NCI-H1092 treated with DMSO at 0.1 percent for 48 hours (cell line): ENCODE results near the gene MACC1.
"Not testable (repeated sequence)": the region's sequence is repeated elsewhere in the genome, so short reads cannot be mapped to it uniquely, and the experiment has no call there.

Experiments used
- DNase-seq: peaks from one replicate; lab custom pipeline; 2025; lab: John Stamatoyannopoulos, UW

MACC1 gene

DNA sequence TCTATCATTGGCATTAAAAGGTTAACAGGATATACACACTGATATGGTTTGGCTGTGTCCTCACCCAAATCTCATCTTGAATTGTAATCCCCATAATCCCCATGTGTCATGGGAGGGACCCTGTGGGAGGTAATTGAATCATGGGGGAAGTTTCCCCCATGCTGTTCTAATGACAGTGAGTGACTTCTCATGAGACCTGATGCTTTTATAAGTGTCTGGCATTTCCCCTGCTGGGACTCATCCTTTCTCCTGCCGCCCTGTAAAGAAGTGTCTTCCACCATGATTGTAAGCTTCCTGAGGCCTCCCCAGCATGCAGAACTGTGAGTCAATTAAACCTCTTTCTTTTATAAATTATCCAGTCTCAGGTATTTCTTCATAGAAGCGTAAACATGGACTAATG lies 9.4 kb downstream of the MACC1 start:
- DNase-seq: not testable (repeated sequence)

DNA sequence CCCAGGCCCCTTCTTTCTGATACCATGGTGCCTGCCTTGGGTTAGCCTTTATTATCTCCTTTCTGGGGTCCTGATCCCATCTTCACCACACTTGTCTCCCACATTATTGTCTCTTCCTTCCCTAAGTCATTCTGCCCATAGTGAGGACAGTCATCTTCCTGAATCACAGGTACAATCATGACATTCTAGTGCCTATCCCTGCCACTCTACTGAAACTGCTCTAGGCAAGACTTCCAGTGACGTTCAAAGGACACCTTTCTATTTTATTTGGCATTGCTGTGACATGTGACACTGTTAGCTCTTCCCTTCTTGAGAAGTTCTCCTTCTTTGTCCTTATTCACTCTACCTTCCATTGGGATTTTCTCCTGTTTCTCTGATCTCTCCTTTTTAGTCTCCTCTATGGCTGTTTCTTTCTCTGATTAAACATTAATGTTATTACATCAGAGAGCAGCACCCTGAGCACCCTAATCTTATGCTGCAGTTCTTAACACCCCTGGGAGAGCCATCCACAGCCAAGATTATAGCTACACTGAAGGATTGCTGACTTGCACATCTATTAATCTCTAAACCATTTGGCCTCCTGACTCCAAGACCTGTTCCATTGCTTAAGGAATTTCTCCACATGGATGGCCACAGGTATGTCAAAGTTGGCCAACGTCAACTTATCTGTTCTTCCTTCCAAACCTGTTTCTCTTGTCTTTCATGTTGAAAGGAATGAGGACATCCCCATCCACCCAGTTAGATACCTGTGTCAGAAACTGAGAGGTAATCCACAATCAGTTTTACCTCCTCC lies 10.9 kb downstream of the MACC1 start:
- no peak for DNase-seq

DNA sequence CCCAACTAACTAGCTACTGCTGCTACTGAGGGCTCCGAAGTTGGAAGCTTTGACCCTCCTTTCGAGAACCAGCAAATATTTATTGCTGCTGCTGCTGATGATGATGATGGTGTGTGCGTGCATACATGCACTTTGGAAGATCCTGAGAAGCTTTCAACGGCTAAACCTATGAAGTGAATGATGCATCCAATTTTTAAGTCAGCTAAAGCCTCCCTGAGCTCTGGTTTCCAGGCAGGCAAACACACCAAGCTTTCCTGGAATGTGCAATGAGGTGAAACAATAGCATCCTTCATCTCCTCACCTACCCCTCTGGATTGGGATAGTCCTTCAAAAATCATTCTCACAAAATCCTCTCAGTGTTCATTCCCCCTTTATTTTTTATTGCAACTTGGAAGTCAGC lies 13.9 kb downstream of the MACC1 start:
- DNase-seq: no peak

DNA sequence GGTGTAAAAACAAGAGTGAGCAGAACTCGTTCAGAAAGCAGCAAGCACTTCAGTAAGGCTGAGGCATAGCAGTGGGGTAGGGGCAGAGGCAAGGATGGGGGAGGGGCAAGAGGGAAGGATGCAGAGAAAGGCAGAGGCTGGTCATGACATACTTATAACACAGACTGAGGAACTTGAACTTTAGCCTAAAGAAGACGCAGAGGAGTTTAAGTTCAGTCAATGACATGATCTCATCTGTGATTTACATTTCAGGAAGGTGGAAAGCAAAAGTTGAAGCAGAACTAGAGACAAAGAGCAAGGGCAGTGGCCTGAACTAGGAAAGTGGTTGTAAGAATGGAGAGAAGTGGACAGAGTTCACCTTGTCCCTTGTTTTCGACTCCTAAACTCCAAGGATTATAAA lies 15.8 kb downstream of the MACC1 start:
- DNase-seq: no peak

DNA sequence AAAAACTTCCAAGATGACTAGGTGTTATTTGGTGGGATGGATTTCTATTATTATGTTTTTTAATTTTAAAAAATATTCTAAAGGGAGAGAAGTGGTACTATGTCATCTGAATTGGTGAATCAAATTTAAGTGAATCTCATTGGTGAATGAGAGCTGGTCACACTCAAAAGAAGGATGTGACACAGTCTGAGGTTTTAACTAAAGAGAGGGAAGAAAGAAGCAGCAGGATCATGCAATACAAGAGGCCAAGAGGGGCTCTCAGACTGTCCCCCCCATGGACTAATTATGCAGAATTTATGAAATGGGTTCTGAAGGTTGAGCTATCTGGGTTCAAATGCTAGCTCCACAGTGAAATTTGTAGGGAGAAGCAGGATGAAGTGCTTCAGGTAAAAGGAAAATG lies 16.2 kb downstream of the MACC1 start:
- DNase-seq: no peak

DNA sequence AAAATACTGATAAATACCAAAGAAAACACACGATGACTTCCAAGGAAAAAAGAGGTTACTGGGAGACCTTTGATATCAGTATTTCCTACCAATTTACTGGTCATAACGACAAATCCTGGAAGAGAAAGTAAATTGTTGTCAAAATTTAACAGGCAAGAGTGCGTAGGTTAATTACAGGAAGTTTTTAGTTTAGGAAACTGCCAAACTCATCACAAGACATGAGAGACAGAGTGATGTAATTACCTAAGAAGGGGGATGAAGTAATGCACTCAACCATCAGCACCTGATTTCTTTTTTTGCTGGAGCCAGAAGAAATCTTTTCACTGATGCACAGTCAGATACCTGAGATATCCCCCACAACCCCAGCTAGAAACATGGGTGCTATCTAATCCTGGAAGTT lies 16.8 kb downstream of the MACC1 start:
- DNase-seq: no peak

DNA sequence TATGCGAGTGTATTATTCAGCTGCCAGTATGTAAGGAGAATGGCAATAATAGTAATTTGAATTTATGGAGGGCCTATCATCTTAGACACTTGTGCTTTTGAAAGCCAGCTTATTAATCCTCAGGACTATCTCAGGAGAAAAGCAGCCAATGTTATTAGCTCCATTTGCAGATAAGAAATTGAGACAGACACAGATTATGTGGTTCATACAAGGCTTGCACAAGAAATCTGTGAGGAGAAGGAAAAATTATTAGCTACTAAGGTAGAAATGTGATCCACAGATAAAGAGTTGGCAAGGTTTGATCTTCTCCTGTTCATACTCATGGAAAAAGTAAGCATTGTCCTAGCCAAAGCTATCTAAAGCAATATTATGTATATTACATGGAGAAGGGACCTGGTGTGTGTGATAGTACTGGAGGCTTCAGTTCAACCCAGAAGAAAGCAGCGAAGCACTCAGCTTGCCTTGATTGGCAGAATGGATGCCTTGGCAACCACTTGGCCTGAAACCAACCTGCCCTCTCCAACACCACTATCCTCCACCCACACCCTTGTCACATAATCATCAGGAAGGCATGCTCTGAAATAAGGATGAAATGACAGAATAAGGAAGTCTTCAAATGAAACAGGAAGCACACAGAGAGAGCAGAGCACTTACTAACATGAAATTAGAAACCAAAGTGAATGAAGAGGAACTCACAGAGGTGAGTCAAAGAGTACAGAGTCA lies 18.0 kb downstream of the MACC1 start:
- DNase-seq: peak; percentile 82

DNA sequence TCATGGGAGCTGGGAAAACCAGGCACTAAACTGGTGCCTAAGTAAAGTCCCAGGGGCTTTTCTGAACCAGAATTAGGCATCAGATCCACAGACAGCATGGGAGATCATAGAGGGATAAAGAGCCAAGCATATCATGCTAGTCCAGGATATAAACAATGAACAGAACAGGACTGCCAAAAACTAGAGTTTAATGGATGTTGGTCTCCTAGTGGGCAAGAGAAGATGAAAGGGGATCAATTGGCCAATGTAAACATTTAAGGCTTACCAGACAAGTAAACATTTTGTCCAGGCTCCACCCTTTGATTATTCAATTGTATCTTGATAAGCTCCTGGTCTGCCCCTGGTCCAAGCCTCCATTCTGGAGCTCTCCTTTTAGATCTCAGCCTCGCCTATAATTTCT lies 18.9 kb downstream of the MACC1 start:
- peak; percentile 74 for DNase-seq

DNA sequence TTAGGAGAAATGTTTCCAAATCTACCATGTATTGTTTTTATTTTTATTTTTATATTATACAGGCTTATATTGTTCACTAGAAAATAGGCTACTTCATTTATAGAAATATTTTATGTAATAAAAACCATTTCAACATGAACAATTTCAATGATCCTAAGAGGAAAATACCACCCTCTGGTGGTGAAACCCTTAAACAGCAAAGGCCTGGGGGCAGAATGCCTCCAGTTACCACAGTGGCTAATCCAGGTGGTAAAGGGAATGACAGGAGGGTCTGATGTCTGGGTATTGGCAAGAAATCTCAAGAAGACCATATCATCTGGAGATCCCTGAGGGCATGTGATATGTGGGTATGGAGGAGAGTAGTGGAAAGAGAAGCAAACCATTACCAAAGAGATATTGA lies 19.3 kb downstream of the MACC1 start:
- peak; percentile 41 for DNase-seq

DNA sequence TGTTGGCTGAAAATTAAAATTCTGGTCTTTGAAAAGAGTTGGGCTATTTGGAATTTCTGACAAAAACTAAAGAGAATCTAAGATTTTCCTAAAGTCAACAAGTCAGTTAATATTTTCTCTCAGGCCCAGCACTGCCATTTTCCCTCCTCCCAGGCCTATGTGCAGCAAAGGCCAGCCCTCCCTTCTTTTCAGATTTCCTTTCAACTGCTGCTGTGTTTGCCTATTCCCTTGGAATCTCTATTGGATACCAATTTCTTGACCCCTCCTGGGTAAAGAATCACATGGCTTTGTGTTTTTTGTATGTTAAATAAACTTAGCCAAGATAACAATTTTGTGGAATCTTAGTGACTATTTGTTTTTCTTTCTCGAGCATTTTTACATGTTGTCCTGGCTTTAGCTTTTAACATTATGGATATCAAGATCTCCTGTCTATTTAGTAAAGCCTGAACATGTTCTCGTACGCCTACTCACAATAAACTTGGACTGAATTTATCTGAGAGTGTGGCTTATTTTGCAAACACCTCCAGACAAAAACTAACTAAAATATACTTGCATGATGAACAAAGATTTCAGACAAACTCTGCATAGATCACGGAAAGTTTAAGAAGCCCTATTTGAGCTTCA lies 19.9 kb downstream of the MACC1 start:
- no peak for DNase-seq

DNA sequence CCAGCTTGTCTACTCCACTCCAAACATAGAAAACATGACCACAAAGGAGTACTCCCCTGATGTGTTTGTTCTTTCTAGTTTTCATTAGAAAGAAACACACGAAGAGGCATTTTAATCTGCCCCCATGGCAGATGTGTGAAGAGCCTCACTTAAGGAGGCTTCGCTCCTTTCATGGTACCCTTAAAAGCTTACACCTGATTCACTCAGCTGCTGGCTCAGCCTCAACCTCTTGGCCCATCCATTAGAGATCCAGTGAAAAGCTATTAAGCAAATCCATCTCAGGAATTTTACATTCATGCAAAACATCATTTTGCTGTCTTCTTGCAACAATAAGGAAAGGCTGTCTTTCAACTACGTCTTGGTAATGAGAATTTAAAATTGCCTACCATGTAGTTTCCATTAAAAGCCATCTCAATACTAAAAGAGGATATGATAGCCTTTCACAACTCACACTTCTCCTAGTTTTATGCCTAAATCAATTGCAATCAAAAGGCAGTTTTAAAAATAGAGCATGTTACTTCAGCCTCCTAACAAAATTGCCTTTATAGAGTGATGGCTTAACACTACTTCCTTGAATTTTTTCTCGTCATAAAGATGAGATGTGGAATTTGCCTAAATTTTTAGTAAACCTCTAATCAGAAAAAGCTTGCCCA lies 22.7 kb downstream of the MACC1 start:
- peak; percentile 43 for DNase-seq

DNA sequence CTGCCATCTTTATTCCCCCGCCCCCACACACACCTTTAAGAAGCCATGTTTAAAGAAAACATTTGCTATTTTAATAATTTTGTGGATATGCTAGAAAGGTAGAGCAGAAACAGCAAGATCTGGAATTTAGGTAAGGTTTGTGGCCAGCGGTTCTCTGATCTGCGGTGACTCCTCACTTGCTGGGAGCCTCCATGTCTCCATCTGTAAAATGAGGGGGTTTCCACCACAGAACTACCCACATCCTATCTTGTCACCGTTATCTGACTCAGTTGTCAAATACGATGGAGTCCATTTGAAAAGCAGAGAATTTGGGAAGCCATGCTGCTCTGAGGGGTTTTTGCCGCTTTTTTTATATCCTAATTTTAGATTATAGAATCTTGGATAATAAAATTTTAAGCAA lies 23.3 kb downstream of the MACC1 start:
- DNase-seq: no peak

DNA sequence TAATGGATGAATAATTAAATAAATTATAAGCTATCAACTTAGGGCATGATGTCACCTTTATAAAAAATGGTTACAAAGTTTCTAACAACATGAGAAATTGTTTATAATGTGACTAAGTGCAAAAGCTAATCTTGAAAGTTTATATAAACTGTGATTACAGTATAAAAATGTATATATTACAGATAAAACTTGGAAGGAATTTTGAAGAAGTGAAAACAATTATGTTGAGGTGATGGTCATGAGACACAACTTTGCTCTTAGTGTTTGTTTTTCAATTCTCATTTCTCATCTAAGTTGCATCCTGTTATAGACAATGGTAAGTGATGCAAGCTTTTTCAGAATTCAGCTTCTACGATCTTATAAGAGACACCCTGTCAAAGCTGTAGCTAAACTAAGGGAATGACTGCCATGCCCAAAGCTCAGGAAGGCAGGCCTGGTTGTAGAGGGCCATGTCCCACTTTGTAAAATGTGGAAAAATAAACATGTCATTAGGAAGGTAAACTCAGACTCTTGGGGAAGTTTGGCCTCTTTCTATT lies 23.9 kb downstream of the MACC1 start:
- DNase-seq: no peak

DNA sequence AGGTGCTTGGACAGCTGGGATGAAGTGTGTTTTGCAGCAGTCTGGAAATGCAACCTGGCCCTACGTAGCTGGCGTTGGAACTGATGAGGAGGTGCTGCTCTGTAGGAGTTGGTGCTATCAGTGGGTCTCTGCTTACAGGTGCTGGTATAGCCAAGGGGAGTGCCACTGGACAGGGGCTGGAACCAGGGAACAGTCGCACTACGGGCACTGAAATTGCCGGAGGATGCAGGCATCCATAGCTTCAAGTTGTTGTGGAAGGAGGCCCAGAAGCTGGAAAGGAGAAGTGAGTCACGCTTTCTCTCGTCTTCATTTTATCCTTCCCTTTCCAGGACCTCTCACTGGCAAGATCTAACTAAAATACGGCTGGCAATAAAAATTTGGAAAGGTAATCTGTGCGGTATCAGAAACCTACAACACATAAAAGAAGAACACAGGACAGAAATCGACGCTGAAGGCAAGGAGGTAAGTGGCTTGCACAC lies 25.8 kb downstream of the MACC1 start:
- DNase-seq: no peak

DNA sequence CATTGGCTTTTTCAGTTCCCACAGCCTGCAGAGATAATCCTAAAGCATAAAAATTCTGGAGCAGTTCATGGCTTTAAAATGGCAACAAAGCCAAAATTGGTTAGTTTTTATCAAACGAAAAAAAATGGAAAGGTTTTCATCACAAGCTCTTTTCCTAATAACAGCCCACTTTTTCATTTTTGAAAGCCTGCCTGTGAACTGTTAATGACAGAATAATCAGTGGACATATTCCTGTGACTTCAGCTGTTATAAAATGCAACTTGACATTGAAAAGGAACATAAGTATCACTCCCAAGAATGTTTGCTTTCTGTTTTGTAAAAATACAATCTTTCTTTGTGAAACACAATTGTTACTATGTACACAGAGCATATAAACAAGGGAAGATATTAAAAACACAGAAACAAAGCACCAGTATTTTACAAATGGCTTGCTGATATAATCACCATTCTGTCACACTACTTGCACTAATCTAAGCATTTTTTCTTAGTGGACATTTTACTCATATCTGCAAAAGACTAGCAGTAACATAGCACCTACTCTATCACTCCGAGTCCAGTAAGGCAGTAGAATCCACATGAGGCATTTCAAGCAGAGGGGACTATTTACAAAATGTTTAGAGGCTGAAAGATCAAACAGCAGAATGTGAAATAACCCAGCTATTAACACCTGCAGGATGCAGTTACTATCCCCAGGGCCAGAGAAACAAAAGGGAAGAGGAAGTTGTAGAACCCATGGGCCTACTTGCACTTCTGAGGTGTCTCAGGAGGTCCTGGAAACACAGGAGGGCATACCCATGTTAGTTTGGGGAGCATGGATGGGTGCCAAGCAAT lies 26.4 kb downstream of the MACC1 start:
- DNase-seq: peak; percentile 54

DNA sequence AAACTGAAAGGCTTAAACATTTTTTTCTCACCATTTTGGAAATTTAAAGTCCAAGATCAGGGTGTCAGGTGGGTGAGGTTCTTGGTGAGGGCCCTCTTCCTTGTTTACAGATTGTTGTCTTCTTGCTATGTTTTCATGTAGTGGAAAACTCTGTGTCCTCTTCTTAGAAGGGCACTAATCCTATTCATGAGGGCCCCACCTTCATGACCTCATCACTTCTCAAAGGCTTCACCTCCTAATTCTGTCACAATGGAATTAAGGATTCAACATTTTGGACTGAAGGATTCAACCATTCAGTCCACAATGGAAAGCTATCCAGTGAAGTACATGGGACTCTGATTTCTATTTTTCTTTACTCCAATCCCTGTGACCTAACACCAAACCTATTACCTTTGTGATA lies 27.3 kb downstream of the MACC1 start:
- DNase-seq: no peak

DNA sequence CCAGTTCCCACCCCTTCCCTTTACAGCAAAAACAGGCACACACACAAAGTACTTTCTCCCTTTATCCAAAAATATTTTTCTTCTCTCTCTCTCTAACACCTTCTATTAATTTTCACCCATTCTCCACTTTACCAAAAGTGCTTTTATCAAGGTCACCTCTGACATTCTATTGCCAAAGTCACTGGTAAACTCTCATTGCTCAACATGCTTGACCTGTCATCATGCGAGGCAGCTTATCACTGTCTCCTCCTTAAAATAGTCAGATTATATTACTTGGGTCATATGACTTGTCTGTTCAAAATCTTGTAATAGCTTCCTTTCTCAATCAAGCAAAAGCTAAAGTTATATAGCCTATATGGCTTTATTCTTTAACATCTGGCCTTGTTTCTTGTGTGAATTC lies 28.6 kb downstream of the MACC1 start:
- no peak for DNase-seq

DNA sequence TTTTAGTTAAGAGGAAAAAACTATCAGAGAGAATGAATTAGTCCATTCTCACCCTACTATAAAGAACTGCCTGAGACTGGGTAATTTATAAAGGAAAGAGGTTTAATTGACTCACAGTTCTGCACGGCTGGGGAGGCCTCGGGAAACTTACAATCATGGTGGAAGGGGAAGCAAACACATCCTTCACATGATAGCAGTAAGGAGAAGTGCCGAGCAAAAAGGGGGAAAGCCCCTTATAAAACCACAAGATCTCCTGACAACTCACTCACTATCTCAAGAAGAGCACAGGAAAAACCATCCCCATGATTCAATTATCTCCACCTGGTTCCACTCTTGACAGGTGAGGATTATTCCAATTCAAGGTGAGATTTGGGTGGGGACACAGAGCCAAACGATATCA lies 29.3 kb downstream of the MACC1 start:
- not testable (repeated sequence) for DNase-seq

DNA sequence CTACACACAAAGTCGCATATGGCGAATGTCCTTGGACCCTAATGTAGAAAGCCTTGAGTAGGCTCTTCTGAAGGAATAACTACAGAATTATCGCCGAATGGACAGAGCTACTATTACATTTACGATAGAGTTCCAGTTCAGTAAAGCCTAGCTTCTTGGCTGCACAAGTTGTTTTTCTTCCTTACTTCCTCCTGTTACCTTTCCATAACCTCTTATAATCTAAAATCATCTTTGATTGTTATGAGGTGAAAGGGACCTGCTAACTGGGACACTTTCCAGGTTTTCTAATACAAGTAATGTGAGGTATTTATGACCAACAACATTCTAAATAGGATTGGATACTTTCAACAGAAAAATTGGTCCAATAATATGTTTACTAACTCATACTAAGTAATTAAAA lies 31.2 kb downstream of the MACC1 start:
- no peak for DNase-seq

DNA sequence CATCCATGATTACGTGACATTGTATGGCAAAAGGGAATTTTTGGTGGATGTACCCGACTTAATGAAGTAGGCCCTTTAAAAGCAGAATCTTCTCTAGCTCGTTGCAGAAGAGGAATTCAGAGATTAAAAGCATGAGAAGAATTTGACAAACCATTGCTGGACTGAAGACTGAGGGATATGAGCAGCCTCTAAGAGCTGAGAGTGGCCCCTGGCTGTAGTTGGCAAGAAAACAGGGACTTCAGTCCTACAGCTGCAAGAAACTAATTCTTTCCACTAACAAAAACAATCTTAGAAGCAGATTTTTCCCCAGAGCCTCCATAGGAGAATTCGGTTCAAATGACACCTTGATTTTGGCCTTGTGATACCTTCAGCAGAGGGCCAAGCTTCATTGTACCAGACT lies 34.1 kb downstream of the MACC1 start:
- DNase-seq: no peak

DNA sequence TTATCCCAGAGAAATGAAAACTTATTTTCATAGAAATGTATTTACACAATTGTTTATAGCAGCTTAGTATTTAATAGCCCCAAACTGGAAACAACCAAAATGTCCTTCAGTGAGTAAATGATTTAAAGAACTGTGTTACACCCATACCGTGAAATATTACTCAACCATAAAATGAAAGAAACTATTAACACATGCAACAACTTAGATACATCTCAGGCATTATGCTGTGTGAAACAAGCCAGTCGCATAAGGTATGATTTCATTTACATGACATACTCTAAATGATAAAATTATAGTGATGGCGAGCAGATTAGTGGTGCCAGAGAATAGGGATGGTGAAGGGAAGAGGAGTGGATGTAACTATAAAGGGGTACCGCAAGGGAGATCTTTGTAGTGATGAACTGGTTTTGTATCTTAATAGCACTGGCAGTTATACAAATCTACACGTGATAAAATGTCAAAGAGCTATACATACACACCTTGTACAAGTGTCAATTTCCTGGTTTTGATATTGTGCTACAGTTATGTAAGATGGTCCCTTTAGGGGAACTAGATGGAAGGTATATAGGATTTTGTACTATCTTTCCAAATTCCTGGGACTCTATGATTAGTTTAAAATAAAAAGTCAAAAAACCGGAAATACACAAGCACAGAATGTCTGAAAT lies 40.5 kb downstream of the MACC1 start:
- no peak for DNase-seq
